Thymus (tissue), 11 donors: ENCODE data around the gene TRIAP1. TPM values are rescaled to one million over a fixed set of nuclear protein-coding genes. Genes with fewer than 3 reads are reported as not detected.
"Not testable (repeated sequence)": the region's sequence is repeated elsewhere in the genome, so short reads cannot be mapped to it uniquely, and the experiment has no call there.

Experiments
- DNase-seq, 9 donors: peaks; one replicate each; pipeline ENCODE4 v3.0.0-alpha.2; 2013; ENCODE audit warnings: low spot score in 9 of 9, low read depth in 6 of 9, missing footprints in 1 of 9
- H3K27ac ChIP-seq, 2 donors: one replicate each; pipeline ENCODE4 v1.5.1; 2013; ENCODE audit warnings: control low read depth in 1 of 2, low read depth in 1 of 2, low read length in 1 of 2, mild to moderate bottlenecking in 1 of 2, moderate library complexity in 1 of 2
- H3K27me3 ChIP-seq, 2 donors: one replicate each; pipeline ENCODE4 v1.5.1; 2013; ENCODE audit warnings: low read length in 1 of 2; ENCODE audit not compliant: control insufficient read depth in 2 of 2, insufficient read depth in 1 of 2
- H3K36me3 ChIP-seq, 2 donors: one replicate each; pipeline ENCODE4 v1.5.1; 2013; ENCODE audit warnings: low read length in 1 of 2, mild to moderate bottlenecking in 1 of 2, moderate library complexity in 1 of 2; ENCODE audit not compliant: control insufficient read depth in 2 of 2, insufficient read depth in 2 of 2
- H3K4me1 ChIP-seq, 2 donors: one replicate each; pipeline ENCODE4 v1.5.1; 2013; ENCODE audit warnings: low read length in 2 of 2; ENCODE audit not compliant: control insufficient read depth in 2 of 2, insufficient read depth in 2 of 2
- H3K4me3 ChIP-seq, 2 donors: one replicate each; pipeline ENCODE4 v1.5.1; 2013; ENCODE audit warnings: low read length in 2 of 2, control low read depth in 1 of 2, mild to moderate bottlenecking in 1 of 2
- H3K9me3 ChIP-seq, 2 donors: one replicate each; pipeline ENCODE4 v1.5.1; 2013; ENCODE audit warnings: low read length in 1 of 2, mild to moderate bottlenecking in 1 of 2; ENCODE audit not compliant: control insufficient read depth in 2 of 2, insufficient read depth in 1 of 2
- WGBS: extraction: QIAGEN DNeasy Blood & Tissue Kit; methylation state at CpG from one replicate; pipeline ENCODE4 v1.1.7; 2013; 5-methylcytosine and 5-hydroxymethylcytosine counted together
- polyA plus RNA-seq: library from polyadenylated mRNA; stranded (reverse); fragments of 200-250 nt; gene quantifications from one replicate; pipeline ENCODE4 v1.2.3, GENCODE V29; 2013
- total RNA-seq: library from RNA; stranded (reverse); fragments of 120-200 nt; gene quantifications from one replicate; pipeline ENCODE4 v1.2.4, GENCODE V29; 2013
- donor health status: healthy.

TRIAP1 gene
- total and polyA plus RNA-seq, 2 donors: 34.8 to 50.3 TPM

DNA sequence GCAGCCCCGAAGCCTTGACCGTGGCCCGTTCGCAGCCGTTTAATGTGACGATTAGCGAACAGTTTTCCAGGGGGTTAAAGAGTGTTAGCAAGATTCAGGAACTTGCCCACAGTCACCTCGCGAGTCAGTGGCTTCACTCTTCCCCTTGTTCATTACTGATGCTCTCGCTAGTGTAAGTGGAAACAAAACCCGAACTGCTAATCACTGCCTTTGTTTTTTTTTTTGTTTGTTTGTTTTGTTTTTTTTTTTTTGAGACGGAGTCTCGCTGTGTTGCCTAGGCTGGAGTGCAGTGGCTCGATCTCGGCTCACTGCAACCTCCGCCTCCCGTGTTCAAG, 627 bp upstream of the TRIAP1 start:
- WGBS: 9% methylated on average over 17 of the region's 17 CpGs
- Histone ChIP-seq H3K4me1 (peaks cover 4 to 22% of the 10 kb centered on the region in 2 donors), H3K27ac (peak overlapping the region; percentile 79 to 90), H3K36me3 (peaks cover 21 to 42% of the 10 kb centered on the region in 2 donors), H3K4me3 (peak overlapping the region; percentile 94 to 96)
- peak in 1 of 9 donors; percentile 18 for DNase-seq
- not testable (repeated sequence) for H3K9me3 ChIP-seq, H3K27me3 ChIP-seq

DNA sequence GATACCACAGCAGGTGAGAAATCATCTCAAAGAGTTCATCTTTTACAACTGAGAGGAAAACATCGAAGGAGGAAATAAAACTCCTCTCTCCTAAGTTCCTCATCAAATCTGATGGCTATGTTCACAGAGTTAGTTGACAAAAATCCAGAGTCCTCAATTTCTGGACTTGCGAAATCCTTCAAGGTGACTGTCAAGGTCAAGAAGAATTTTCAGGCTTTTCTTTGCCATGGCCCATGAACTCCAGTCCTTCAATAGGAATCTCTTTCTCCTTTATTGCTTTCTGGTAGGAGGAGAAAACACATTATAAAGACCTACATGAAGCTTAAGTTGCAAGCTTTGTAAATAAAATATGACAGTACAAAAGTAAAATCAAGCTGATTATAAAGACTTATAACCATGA, 1.5 kb downstream of the TRIAP1 start:
- DNase-seq: no peak
- Histone ChIP-seq H3K4me1 (peaks cover 8 to 25% of the 10 kb centered on the region in 2 donors), H3K36me3 (peaks cover 23 to 48% of the 10 kb centered on the region in 2 donors), H3K9me3 (peaks cover 0 to 2% of the 10 kb centered on the region in 2 donors), H3K4me3 (no peak overlapping the region), H3K27me3 (no peaks in the 10 kb centered on the region), H3K27ac (no peak overlapping the region)
- 94% methylated on average over 2 of the region's 2 CpGs for WGBS

DNA sequence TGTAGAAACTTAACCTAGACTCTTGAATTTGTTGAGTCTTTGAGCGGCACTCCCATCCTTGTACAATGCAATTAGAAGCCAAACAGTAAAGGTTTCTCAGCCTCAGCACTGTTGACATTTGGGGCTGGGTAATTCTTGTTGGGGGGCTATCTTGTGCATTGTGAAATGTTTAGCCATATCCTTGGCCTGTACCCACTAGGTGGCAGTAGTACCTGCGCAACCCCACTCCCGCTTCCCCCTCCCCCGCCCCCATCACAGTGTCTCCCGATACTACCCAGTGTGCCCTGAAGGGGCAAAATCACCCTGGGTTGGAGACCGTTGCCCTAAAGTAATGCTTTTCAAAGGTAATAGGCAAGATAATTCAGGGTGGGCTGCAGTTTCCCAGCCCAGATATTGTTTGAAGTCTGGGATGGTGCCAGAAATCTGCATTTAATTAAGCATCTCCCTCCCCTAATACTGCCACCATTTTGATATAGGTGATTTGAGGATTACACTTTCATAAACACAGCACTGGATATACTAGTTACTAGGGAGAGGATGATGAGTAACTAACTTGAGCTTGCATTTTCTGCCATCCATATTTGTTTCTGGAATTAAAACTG, 6.4 kb downstream of the TRIAP1 start:
- Histone ChIP-seq H3K4me3 (no peak overlapping the region), H3K4me1 (peaks cover 17 to 22% of the 10 kb centered on the region in 2 donors)
- DNase-seq: peak in 8 of 9 donors; percentile 42 to 86 (median 76)

DNA sequence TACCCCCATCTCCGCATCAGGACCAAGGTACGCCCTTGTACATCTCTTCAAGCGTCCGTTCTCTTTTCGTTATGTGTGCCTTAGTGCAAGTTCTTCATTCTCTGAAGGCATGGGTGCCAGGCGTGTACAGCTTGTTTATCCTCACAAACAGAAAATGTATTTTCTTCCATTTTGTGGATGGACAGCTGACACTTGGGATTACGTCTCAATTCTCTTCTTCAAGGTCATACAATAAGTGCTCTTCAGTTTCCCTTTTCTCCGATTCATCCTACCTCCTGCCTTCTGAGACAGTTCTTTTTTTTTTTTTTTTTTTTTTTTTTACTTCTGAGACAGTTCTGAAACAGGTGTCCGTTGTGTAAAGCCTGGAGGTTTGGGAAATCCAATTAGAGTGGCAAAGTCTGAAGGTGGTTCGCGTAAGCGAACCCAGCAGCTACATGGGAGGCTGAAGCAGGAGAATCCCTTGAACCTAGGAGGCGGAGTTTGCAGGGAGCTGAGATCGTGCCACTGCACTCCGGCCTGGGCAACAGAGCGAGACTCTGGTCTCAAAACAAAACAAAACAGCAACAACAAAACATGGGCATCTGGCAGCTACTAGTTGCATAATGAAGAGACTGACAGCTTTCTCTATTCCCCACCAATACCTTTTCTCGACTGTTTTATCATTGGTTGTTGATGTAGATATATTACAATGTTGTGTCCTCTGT, 7.5 kb downstream of the TRIAP1 start:
- 54% methylated on average over 17 of the region's 17 CpGs for WGBS

More for the DNA sequence above, 6.4 kb downstream of the TRIAP1 start:
- 17% methylated on average over 6 of the region's 6 CpGs for WGBS
- Histone ChIP-seq H3K27me3 (no peaks in the 10 kb centered on the region), H3K36me3 (peaks cover 11 to 43% of the 10 kb centered on the region in 2 donors), H3K9me3 (no peaks in the 10 kb centered on the region), H3K27ac (no peak overlapping the region)

DNA sequence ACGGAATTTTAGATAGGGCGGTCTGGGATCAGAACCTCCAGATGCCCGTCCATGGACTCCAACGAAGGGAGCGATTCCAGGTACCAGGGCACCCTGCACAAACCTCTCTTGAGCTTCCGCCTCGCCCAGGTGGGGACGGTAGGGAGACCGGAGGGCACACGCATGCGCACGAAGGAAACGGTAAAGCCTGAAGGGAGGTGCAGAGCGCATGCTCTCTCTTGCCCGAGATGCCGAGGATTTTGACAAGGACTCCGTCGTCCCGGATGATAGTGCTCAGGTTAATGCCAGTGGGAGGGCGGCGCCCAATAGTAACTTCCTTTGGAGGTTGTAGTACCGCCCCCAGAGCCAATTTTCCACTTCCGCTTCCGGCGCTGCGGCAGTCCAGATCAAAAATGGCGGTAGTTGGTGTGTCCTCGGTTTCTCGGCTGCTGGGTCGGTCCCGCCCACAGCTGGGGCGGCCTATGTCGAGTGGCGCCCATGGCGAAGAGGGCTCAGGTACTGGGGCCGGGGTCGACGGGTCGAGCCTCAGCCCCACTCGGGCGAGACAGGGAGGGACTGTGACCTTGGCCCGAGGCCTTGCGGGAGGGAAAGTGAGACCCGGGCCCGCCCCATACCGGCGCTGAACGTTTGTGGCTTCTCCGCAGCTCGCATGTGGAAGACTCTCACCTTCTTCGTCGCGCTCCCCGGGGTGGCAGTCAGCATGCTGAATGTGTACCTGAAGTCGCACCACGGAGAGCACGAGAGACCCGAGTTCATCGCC, 8.3 kb downstream of the TRIAP1 start, which contains the start of gene COX6A1:
Gene COX6A1 (plus strand): TSS at position 379 of the 760 bp plus-strand sequence. CDS start 14 bp downstream, at position 393.
- H3K9me3 ChIP-seq: no peaks in the 10 kb centered on the region
- under 1% methylated on average over 59 of the region's 59 CpGs for WGBS
- H3K27me3 ChIP-seq: no peaks in the 10 kb centered on the region
- peak within 1 kb of the TSS; percentile 89 to 96 for H3K27ac ChIP-seq
- peak; percentile 90 to 100 (median 98) for DNase-seq
- H3K4me3 ChIP-seq: peak within 1 kb of the TSS; percentile 84 to 94
- peaks cover 8 to 25% of the 10 kb centered on the region in 2 donors for H3K36me3 ChIP-seq
- peaks cover 17 to 22% of the 10 kb centered on the region in 2 donors for H3K4me1 ChIP-seq

More for the DNA sequence above, 7.5 kb downstream of the TRIAP1 start:
- DNase-seq: peak in 1 of 9 donors; percentile 23
- H3K36me3 ChIP-seq: peaks cover 11 to 32% of the 10 kb centered on the region in 2 donors
- H3K4me1 ChIP-seq: peaks cover 17 to 22% of the 10 kb centered on the region in 2 donors
- peak overlapping the region in 1 of 2 donors; percentile 89 for H3K27ac ChIP-seq
- H3K4me3 ChIP-seq: peak overlapping the region; percentile 84 to 94
- no peaks in the 10 kb centered on the region for H3K9me3 ChIP-seq
- no peaks in the 10 kb centered on the region for H3K27me3 ChIP-seq

DNA sequence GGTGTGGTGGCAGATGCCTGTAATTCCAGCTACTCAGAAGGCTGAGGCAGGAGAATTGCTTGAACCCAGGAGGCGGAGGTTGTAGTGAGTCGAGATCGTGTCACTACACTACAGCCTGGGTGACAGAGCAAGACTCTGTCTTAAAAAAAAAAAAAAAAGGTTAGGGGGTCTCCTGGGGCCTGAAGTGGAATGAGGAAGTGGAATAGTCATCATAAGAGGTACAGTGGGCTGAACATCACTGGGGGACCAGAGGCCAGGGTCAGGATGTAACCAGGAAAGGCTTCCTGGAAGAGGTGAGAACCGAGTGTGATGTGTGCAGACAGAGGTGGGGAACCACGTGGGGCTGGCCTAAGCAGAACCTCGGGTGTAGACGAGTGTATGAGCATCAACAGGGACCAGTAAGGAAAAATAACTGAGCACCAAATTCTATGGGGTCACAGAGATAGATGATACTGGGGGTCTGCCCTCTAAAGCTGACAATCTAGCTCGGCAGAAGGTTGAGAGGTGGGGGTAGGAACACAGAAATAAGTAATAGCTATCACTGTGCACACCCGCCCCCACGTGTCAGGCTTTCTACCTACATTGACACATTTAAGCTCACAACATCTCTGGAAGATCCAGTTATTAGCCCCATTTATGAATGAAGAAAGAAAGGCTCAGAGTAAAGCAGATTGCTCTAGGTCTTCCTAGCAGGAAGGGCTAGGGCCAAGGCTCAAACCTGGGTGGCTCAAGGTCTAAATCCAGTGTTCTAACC, 13.2 kb downstream of the TRIAP1 start:
- 69% methylated on average over 10 of the region's 10 CpGs for WGBS

DNA sequence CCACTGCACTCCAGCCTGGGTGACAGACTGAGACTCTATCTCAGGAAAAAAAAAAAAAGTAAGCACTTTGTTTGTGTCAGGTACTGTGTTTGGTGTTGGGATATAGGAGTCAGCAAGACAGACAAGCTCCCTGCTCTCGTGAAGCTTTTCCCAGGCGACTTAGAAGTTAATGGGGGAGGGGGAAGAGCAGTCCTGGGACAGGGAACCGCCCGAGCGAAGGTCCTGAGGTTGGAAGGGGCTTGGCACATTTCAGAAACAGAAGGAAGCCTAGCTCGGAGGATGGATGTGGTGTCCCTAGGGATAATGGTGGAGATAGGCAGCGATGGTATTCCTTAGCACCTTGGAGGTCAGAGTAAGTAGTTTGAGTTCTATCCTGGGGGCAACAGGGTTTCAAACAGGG, 16.8 kb downstream of the TRIAP1 start:
- H3K27me3 ChIP-seq: peaks cover 0 to 13% of the 10 kb centered on the region in 2 donors
- H3K4me3 ChIP-seq: no peak overlapping the region
- H3K27ac ChIP-seq: no peak overlapping the region
- DNase-seq: no peak
- peaks cover 0 to 7% of the 10 kb centered on the region in 2 donors for H3K9me3 ChIP-seq
- no peaks in the 10 kb centered on the region for H3K36me3 ChIP-seq
- H3K4me1 ChIP-seq: no peaks in the 10 kb centered on the region
- WGBS: 84% methylated on average over 7 of the region's 7 CpGs

More for the DNA sequence above, 13.2 kb downstream of the TRIAP1 start:
- H3K4me3 ChIP-seq: no peak overlapping the region
- peaks cover 0 to 7% of the 10 kb centered on the region in 2 donors for H3K9me3 ChIP-seq
- no peak for DNase-seq
- no peak overlapping the region for H3K27ac ChIP-seq
- peaks cover 0 to 5% of the 10 kb centered on the region in 2 donors for H3K4me1 ChIP-seq
- H3K27me3 ChIP-seq: peaks cover 0 to 11% of the 10 kb centered on the region in 2 donors
- no peaks in the 10 kb centered on the region for H3K36me3 ChIP-seq

DNA sequence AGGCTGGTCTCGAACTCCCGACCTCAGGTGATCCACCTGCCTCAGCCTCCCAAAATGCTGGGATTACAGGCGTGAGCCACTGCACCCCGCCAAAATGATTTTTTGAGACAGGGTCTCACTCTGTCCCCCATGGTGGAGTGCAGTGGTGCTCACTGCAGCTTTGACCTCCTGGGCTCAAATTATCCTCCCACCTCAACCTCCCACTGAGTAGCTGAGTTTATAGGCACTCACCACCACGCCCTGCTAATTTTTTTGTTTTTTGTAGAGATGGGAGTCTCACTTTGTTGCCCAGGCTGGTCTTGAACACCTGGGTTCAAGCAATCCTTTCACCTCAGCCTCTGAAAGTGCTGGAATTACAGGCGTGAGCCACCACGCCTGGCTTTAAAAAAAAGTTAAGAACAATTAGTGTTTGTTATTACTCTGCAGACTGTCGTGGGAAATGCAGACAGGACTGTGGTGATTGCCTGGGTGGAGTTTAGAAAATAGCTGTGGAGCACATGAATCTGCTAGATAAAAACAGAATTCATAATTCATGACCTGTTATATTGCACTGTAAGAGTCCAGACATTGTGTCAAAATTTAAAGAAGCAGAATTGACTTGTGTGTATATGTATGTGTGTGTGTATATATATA, 17.5 kb downstream of the TRIAP1 start:
- no peak overlapping the region for H3K27ac ChIP-seq
- DNase-seq: no peak
- H3K36me3 ChIP-seq: no peaks in the 10 kb centered on the region
- H3K9me3 ChIP-seq: peaks cover 0 to 7% of the 10 kb centered on the region in 2 donors
- H3K4me3 ChIP-seq: no peak overlapping the region
- no peaks in the 10 kb centered on the region for H3K4me1 ChIP-seq
- WGBS: 78% methylated on average over 8 of the region's 8 CpGs
- H3K27me3 ChIP-seq: peaks cover 0 to 13% of the 10 kb centered on the region in 2 donors
